SU-DHL-6 (cell line): Measurements from ENCODE around the gene MCOLN2.

Experiments
- CTCF ChIP-seq: fragments of 200-600 bp; sonication (generic); IDR thresholded peaks from one replicate; pipeline ENCODE4 v1.5.1; 2017; ENCODE audit warnings: antibody characterized with exemption, mild to moderate bottlenecking, low read length, moderate library complexity; ENCODE audit not compliant: insufficient read depth, poor library complexity, severe bottlenecking
- EZH2phosphoT487 ChIP-seq: fragments of 200-600 bp; sonication (generic), shearing (Covaris generic); conservative IDR thresholded peaks from 2 replicates; pipeline ENCODE4 v1.6.1; 2018; ENCODE audit warnings: mild to moderate bottlenecking, antibody characterized with exemption, low read length, moderate library complexity, mixed read lengths

DNA sequence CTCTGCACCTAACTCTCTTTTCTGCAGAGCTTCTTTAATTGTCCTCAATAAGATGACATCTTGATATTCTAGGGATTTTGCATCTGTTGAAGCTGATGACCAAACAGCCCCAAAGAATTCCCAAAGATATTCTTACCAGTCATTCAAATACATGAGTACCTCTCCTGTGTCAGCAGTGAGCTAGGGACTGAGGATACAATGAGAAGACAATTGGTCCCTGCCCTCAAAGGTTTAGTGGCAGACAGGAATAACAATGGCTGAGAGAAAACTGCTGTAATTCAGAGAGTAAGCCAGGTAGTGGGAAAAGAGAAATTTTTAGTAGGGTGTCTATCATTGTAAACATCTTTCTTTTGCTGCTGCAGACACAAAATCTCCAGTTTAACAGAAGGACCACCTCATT, 45.5 kb upstream of the MCOLN2 start:
- TF ChIP-seq CTCF (no peak), EZH2phosphoT487 (no peak)
